HG02798 (cell line): ENCODE measurements around the gene ARMC9.
"Not testable (repeated sequence)": the region's sequence is repeated elsewhere in the genome, so short reads cannot be mapped to it uniquely, and the experiment has no call there.

Source experiments
- ATAC-seq: cut with Tn5 transposase; IDR thresholded peaks from one replicate; pipeline ENCODE4 v1.9.1; 2021; ENCODE audit warnings: mild to moderate bottlenecking; ENCODE audit not compliant: unreplicated experiment, poor library complexity

Gene ARMC9

GRCh38 chr2:231408304-231408703 is 209.9 kb downstream of the ARMC9 start:
- not testable (repeated sequence) for ATAC-seq

DNA sequence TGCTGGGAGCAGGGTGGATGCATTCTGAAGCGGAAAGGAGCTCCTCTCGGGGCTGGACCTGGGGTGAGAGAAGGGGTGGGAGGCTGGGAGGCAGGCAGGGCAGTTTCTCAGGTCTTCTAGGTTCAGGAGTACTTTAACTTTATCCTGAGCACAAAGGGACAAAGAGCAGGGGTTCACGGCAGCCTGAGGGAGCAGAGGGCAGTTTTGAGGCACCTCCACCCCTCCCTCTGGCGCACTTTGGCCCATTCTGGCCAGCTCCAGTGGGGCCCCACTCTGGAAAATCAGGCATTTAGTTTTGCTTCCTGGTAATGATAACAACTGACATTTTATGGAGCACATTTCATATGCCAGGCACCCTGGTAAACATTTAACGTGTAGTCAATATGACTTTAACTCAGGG is 211.3 kb downstream of the ARMC9 start:
- ATAC-seq, result no peak

DNA sequence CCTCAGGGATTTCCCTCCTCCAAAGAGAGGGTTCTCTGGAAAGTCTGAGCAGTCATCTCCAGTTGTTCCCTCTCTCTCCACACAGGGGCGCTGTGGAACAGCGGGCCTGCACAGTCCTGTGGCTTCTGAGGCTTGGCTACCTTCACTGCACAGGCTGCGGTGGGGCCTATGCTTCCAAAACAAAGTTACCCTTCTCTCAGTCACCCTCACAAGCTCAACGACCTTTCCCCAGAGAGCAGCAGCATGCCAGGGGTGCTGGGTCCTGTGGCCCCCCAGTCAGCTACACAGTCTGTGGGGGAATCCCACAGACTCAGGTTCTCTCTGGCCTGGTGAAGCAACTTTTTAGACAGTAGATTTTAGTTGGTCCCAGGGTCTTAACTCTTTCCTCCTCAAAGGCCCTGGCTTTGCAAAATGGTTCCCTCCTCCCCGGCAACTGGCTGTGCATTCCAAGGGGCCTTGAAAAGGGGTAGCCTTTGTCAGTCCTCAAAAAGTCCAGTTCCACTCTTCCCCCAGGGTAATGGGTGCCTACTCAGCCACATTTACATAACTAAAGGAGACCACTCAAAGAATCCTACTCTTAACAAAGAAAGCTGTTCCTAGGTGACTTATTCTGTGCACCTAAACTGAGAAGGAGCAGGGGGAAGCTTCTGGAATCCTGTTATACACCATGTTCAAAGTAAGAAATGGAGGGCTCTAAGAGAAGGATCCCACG is 212.0 kb downstream of the ARMC9 start:
- ATAC-seq, result no peak

DNA sequence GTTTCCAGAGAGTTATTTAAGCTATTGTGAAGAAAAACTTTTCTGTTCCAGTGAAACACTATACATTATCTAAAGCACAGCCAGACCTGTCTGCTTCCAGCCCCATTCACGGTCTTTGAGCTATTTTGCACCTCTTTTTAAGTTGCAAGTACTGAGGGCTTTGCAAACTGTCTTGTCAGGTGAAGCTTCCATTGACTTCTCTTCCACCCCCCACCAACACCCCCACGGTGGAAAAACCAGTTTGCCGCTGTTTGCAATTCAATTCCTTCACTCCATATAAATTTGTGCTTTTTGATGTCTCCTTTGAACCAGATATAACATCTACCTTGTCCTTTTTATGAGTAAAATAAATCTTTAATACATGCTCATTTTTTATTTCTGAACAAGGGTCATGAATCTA is 212.8 kb downstream of the ARMC9 start:
- ATAC-seq, result no peak

DNA sequence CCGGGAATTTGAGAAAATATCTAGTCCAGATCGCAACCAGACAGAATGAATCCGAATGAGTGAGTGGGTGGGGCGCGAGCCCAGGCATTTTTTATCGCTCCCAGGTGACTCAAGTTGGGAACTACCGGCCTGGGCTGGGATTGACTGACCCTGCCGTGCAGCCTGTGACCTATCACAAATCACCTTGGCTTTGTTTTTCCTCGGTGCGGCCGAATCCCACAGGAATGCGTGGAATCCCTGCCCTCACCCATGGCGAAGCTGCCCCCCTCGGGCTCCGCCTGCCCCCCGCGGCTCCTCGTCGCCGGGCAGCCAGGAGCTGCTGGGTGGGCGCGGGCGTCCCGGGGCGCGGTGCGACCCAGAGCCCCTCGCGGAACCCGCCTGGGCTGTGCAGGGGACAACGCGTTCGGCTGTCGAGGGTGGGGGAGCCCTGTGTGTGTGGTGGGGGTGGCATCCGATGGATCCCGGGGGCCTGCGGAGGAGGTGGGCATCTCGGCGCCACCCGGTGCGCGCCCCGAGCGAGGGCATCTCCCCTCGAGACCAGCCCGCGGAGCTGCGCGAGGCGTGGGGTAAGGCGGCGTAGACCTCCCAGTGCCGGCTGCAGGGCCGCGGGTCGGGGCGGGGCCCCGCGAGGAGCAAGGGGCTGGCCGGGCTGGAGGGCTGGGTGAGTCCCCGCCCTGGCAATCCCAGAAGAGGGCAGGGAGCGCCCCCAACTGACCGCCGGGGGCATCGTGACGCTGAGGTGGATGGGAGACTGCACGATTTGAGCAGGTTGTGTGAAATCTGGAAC is 213.6 kb downstream of the ARMC9 start:
- ATAC-seq, result peak; percentile 98

- ATAC-seq, result peak; percentile 4
These were observed 214.2 kb downstream of the ARMC9 start for GRCh38 chr2:231412618-231412963.

- ATAC-seq, result no peak
These were observed 215.0 kb downstream of the ARMC9 start for GRCh38 chr2:231413456-231413855.

GRCh38 chr2:231413921-231414476 is 215.6 kb downstream of the ARMC9 start:
- ATAC-seq, result no peak

DNA sequence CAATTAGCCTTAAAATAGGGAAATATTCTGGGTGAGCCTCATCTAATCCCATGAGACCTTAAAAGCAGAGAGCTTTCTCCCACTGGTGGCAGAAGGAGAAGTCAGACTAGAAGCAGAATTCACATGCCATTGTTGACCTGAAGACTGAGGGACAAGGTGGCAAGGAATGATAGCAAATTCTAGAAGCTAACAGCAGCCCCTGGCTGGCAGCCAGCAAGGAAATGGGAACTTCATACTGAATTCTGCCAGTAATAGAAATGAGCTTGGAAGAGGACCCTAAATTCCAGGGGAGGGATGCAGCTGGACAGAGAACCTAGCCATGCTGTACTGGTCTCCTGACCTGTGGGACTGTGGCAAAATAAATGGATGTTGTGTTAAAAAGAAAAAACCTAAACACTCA is 216.6 kb downstream of the ARMC9 start:
- no peak for ATAC-seq

- ATAC-seq, result no peak
These were observed 220.6 kb downstream of the ARMC9 start for GRCh38 chr2:231418820-231419640.

GRCh38 chr2:231421051-231421580 is 222.7 kb downstream of the ARMC9 start:
- no peak for ATAC-seq

DNA sequence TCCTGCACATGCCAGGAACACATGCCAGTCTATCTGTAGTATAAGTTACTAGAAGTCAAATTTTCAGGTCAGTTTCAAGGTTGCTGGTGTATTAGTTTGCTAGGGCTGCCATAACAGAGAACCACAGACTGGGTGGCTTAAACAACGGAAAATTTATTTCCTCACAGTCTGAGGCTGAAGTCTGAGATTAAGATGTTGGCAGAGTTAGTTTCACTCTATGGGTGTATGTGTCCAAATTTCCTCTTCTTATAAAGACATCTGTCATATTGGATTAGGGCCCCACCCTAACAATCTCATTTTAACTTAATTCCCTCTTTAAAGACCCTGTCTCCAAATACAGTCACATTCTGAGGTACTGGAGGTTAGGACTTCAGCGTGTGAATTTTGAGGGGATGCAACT is 223.6 kb downstream of the ARMC9 start:
- ATAC-seq, result no peak

DNA sequence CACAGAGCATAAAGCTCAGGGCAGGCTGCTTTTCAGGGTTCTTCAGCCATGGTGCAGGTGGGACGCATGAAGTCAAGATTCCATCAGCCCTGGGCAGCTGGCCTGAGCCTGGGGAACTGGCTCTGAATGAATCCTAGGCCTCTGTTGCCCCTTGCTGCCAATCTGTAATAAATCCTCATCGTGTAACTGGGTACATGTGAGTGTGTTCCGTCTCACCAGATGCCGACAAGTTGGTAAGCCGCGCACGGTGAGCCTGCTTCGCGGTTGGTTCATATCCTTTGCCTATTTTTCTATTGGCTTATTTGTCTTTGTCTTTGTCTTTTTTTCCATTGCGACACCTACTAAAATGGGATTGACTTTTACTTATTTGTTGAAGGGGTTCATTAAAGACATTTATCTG is 224.7 kb downstream of the ARMC9 start:
- no peak for ATAC-seq
